Measurements from ENCODE around the gene GMNC. TPM values are rescaled to one million over a fixed set of nuclear protein-coding genes. Genes with fewer than 3 reads are reported as not detected.

The GMNC gene
- total and polyA plus RNA-seq, 2 experiments from 2014 or later = not detected

DNA sequence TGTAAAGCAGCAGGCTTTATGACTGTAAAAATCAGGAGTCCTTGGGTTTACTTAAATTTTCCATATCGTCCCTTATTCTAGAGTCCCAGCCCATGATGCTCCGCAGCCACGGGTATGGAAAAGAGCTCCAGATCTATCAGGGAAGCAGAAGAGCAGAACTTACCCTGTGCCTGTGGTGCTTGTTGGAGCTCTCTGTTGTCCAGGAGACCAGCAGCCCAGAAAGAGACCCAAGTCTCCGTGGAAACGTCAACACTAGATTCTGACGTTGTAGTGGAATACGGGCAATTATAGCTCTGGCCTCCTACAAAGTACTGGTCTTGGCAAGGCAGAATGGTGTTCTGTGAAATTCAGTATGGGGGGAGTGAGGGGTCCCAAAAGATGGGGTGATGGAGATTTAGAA, 2.0 kb downstream of the GMNC start:
- peaks cover 43% of the 10 kb centered on the region for H3K27me3 ChIP-seq
- TF ChIP-seq, protein P1, sequence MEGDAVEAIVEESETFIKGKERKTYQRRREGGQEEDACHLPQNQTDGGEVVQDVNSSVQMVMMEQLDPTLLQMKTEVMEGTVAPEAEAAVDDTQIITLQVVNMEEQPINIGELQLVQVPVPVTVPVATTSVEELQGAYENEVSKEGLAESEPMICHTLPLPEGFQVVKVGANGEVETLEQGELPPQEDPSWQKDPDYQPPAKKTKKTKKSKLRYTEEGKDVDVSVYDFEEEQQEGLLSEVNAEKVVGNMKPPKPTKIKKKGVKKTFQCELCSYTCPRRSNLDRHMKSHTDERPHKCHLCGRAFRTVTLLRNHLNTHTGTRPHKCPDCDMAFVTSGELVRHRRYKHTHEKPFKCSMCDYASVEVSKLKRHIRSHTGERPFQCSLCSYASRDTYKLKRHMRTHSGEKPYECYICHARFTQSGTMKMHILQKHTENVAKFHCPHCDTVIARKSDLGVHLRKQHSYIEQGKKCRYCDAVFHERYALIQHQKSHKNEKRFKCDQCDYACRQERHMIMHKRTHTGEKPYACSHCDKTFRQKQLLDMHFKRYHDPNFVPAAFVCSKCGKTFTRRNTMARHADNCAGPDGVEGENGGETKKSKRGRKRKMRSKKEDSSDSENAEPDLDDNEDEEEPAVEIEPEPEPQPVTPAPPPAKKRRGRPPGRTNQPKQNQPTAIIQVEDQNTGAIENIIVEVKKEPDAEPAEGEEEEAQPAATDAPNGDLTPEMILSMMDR (IDR thresholded peaks at IDR 0.05; ENCODE audit: low read depth, low read length) = no peak

DNA sequence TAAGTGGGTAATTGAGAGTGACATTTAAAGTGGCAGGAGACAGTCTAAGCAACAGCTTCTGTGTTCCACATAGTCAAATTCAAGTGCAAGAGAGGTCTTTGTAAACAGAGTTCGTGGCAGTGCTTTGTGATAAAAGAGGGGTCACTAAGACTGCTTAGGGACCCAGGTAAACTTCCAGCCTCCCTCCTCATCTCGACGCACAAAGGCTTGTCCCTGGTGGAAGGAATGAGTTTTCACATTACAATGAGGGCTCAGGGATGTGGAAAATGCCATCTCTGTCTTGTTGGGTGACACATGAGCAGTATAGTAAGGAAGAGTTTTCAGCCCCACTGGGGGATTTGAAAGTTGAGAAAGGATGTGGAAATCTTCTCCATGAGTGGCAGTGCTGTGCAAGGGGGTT, 7.3 kb downstream of the GMNC start:
- TF ChIP-seq, protein P1 (IDR thresholded peaks at IDR 0.05; ENCODE audit: low read depth, low read length) = no peak
- Histone ChIP-seq H3K4me1 (ENCODE audit: low read depth) (no peaks in the 10 kb centered on the region), H3K36me3 (no peaks in the 10 kb centered on the region), H3K27ac (no peak overlapping the region), H3K9me3 (ENCODE audit: low read depth) (no peaks in the 10 kb centered on the region), H3K27me3 (no peaks in the 10 kb centered on the region), H3K4me3 (no peak overlapping the region)
- DNase-seq (ENCODE audit: low read depth in 1 of 2, low spot score in 1 of 2) = no peak

More for the DNA sequence above, 2.0 kb downstream of the GMNC start:
- Histone ChIP-seq H3K27ac (no peak overlapping the region), H3K36me3 (no peaks in the 10 kb centered on the region), H3K4me1 (ENCODE audit: low read depth) (no peaks in the 10 kb centered on the region), H3K4me3 (no peak overlapping the region), H3K9me3 (ENCODE audit: low read depth) (no peaks in the 10 kb centered on the region)
- no peak for DNase-seq (ENCODE audit: low read depth in 1 of 2, low spot score in 1 of 2)

DNA sequence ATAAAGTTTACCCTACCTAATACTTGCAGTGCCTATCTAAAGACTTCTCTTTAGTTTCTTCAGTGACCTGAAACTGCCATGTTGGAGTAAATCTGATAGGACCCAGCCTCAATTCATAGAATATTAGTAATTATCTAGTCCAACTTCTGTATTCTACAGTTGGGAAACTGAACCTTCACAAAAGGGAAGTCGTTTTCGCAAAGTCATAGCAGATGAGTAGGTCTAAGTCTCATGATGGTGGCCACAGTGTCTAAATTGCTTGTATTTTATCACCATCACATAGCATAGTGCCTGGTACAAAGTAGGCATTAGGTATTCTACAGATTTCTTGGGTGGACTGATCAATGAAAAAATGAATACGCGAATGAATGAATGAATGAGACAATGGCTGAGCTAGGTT, 8.4 kb downstream of the GMNC start:
- no peak for DNase-seq (ENCODE audit: low read depth in 1 of 2, low spot score in 1 of 2)
- Histone ChIP-seq H3K9me3 (ENCODE audit: low read depth) (no peaks in the 10 kb centered on the region), H3K36me3 (no peaks in the 10 kb centered on the region), H3K4me3 (no peak overlapping the region), H3K27me3 (no peaks in the 10 kb centered on the region), H3K4me1 (ENCODE audit: low read depth) (no peaks in the 10 kb centered on the region), H3K27ac (no peak overlapping the region)
- TF ChIP-seq, protein P1 (IDR thresholded peaks at IDR 0.05; ENCODE audit: low read depth, low read length) = no peak

DNA sequence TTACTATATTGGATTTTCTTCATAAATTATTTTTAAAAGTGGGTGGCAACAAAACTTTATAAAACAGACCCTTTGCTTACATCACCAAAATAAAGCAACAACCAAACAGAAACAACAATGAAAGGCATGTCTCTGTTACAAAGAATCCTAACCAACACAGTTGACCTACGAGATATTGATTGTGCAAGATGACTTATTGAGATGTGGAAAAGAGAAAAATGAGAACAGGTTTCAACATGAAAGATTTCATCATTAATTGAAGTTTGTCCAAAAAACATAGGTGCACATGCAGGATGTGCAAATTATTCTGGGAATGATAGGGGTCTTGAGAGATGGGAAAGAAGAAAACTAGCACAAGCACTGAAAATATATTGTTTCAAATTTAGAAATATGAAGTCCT, 9.0 kb downstream of the GMNC start:
- H3K27ac ChIP-seq = no peak overlapping the region
- DNase-seq (ENCODE audit: low read depth in 1 of 2, low spot score in 1 of 2) = no peak
- no peaks in the 10 kb centered on the region for H3K9me3 ChIP-seq (ENCODE audit: low read depth)
- TF ChIP-seq, protein P1 (IDR thresholded peaks at IDR 0.05; ENCODE audit: low read depth, low read length) = no peak
- no peaks in the 10 kb centered on the region for H3K36me3 ChIP-seq
- no peak overlapping the region for H3K4me3 ChIP-seq
- H3K4me1 ChIP-seq (ENCODE audit: low read depth) = no peaks in the 10 kb centered on the region
- H3K27me3 ChIP-seq = no peaks in the 10 kb centered on the region

DNA sequence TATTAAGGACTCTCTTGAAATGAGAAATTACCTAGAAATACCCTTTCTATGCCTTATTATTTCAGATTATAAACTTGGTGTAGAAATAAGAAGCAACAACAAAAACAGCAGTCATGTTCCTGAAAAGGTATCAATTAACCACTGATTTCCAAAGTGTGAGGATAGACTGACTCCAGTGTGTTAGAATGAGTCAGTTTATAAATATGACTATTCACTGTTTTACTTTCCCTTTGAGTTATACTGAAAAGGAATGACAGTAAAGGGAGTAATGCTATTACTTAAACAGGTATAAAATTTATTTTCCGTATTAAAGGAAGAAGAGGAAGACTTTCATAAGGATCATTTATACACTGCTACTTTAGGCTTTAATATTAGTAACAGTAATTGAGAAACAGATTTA, 12.9 kb downstream of the GMNC start:
- Histone ChIP-seq H3K27me3 (no peaks in the 10 kb centered on the region), H3K9me3 (ENCODE audit: low read depth) (no peaks in the 10 kb centered on the region), H3K27ac (no peak overlapping the region), H3K4me1 (ENCODE audit: low read depth) (no peaks in the 10 kb centered on the region), H3K36me3 (no peaks in the 10 kb centered on the region), H3K4me3 (no peak overlapping the region)
- TF ChIP-seq, protein P1 (IDR thresholded peaks at IDR 0.05; ENCODE audit: low read depth, low read length) = no peak
- no peak for DNase-seq (ENCODE audit: low read depth in 1 of 2, low spot score in 1 of 2)

DNA sequence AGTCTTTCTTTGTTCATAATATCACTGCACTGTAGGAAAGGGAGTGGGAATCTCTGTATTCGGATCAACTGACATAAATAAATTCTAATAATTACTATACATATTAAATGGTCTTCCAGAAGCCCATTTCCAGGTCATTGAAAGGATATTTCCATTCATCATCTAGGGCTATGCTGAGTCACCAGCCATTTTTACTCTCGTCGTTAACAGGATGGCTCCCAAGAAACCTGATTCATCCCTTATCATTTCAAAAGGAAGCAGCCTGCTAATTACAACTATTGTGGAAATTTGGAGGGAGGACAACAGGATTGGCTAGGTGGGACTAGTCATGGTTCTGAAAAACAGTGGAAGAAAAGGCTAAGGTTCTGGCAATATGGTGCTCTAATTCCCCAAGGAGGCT, 13.6 kb downstream of the GMNC start:
- no peaks in the 10 kb centered on the region for H3K9me3 ChIP-seq (ENCODE audit: low read depth)
- TF ChIP-seq, protein P1 (IDR thresholded peaks at IDR 0.05; ENCODE audit: low read depth, low read length) = no peak
- H3K27me3 ChIP-seq = no peaks in the 10 kb centered on the region
- H3K27ac ChIP-seq = no peak overlapping the region
- DNase-seq (ENCODE audit: low read depth in 1 of 2, low spot score in 1 of 2) = no peak
- no peak overlapping the region for H3K4me3 ChIP-seq
- H3K36me3 ChIP-seq = no peaks in the 10 kb centered on the region
- no peaks in the 10 kb centered on the region for H3K4me1 ChIP-seq (ENCODE audit: low read depth)
